OCI-LY3 (cell line): ENCODE data around the gene FUZ.

Source experiments
- EZH2phosphoT487 ChIP-seq: fragments of 200-600 bp; shearing (Covaris generic); IDR thresholded peaks from 2 replicates; pipeline ENCODE4 v1.6.1; 2018; ENCODE audit warnings: antibody characterized with exemption, mixed run types, low read depth
- TF ChIP-seq, protein P1 (sequence below): fragments of 200-600, 300-600 bp; sonication (generic); IDR thresholded peaks from 2 replicates; pipeline ENCODE4 v1.5.1; 2014; ENCODE audit warnings: antibody characterized with exemption, low read length, low read depth

DNA sequence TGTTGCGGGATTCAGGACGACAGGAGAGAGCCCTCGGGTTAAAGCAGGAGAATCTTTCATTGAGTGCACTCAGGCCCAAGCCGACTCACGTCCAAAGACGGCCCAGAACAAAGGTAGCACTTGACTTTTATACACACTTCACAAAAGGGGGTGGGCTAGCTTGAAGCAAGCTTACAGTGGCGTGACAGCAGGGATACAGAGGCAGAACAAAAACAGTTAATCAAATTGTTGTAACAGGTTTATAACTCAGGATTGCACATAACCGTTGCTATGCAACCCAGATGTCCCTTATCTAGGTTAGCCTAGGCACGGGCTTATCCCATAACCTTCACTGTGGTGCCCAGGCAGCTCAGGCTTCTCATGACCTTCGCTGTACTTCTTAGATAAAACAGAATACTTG lies 7.0 kb upstream of the FUZ start:
- TF ChIP-seq, protein P1, sequence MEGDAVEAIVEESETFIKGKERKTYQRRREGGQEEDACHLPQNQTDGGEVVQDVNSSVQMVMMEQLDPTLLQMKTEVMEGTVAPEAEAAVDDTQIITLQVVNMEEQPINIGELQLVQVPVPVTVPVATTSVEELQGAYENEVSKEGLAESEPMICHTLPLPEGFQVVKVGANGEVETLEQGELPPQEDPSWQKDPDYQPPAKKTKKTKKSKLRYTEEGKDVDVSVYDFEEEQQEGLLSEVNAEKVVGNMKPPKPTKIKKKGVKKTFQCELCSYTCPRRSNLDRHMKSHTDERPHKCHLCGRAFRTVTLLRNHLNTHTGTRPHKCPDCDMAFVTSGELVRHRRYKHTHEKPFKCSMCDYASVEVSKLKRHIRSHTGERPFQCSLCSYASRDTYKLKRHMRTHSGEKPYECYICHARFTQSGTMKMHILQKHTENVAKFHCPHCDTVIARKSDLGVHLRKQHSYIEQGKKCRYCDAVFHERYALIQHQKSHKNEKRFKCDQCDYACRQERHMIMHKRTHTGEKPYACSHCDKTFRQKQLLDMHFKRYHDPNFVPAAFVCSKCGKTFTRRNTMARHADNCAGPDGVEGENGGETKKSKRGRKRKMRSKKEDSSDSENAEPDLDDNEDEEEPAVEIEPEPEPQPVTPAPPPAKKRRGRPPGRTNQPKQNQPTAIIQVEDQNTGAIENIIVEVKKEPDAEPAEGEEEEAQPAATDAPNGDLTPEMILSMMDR, result no peak
- TF ChIP-seq EZH2phosphoT487, result no peak
